ENCODE data around the gene ATP11A.

- no peak for TF ChIP-seq CTCF (IDR thresholded peaks at IDR 0.05)
- TF ChIP-seq POLR2A (IDR thresholded peaks at IDR 0.05) = no peak
Measured at GRCh38 chr13:112791663-112792440, 102.0 kb downstream of the ATP11A start.
